Endothelial cell of umbilical vein (primary cell): ENCODE measurements around the gene RAB3IL1. TPM values are rescaled to one million over a fixed set of nuclear protein-coding genes. Genes with fewer than 3 reads are reported as not detected.

Experiments used
- BruUV-seq: library from RNA; stranded (reverse); fragments of 400-500 nt; replicated peaks from 2 replicates; lab custom pipeline; 2021; lab: Mats Ljungman, UMichigan
- CTCF ChIA-PET: fragments of 300-600, 350-600 bp; sonication (Branson Sonifier 250); formaldehyde crosslinking; loops from one replicate; lab custom pipeline; 2021; ENCODE audit warnings: antibody characterized with exemption, inconsistent platforms; lab: Charles Lee
- POLR2A ChIA-PET: fragments of 300-600, 350-600 bp; sonication (Branson Sonifier 250); formaldehyde crosslinking; loops from one replicate; lab custom pipeline; 2021; ENCODE audit warnings: antibody characterized with exemption, inconsistent platforms; lab: Charles Lee
- DNase-seq: peaks from one replicate; pipeline ENCODE4 v3.0.0-alpha.2; 2011; ENCODE audit warnings: low read depth, low spot score
- FAIRE-seq: peaks from 2 replicates; lab custom pipeline; 2011; peaks lifted over from hg19 to GRCh38; lab: Jason Lieb, UNC
- H2AFZ ChIP-seq: 2 replicates; pipeline ENCODE4 v1.6.0; 2012; ENCODE audit warnings: low read depth, low read length, control low read depth, inconsistent platforms
- H3K27ac ChIP-seq: 2 replicates; pipeline ENCODE4 v1.5.1; 2011; ENCODE audit warnings: low read depth, mild to moderate bottlenecking, control low read depth, low read length, moderate library complexity; ENCODE audit not compliant: insufficient read depth
- H3K27me3 ChIP-seq, 2 experiments: 2 replicates each; pipeline versions ENCODE4 v1.6.0 to v1.6.1; 2011; ENCODE audit warnings: low read length in 2 of 2, mixed read lengths in 1 of 2; ENCODE audit not compliant: control insufficient read depth in 2 of 2, insufficient read depth in 2 of 2
- H3K36me3 ChIP-seq, 2 experiments: 2 replicates in 1 of 2; 3 replicates in 1 of 2; pipeline ENCODE4 v1.5.1; 2011; ENCODE audit warnings: low read length in 2 of 2, mild to moderate bottlenecking in 1 of 2, moderate library complexity in 1 of 2; ENCODE audit not compliant: control insufficient read depth in 2 of 2, insufficient read depth in 2 of 2; ENCODE audit errors: extremely low read depth in 1 of 2
- H3K4me1 ChIP-seq: 3 replicates; pipeline ENCODE4 v1.5.1; 2011; ENCODE audit warnings: mild to moderate bottlenecking, low read length; ENCODE audit not compliant: control insufficient read depth, insufficient read depth; ENCODE audit errors: extremely low read depth
- H3K4me2 ChIP-seq: 2 replicates; pipeline ENCODE4 v1.6.1; 2011; ENCODE audit warnings: low read length, control low read depth, mixed read lengths; ENCODE audit not compliant: insufficient read depth
- H3K4me3 ChIP-seq, 3 experiments: fragments of 200-600 bp in 1 of 3; sonication (generic), shearing (Covaris generic) in 1 of 3; replicated peaks in 1 of 3; 2 replicates each; pipeline ENCODE4 v1.5.1; 2011 to 2016; ENCODE audit warnings: control low read depth in 3 of 3, low read length in 3 of 3, mild to moderate bottlenecking in 2 of 3, inconsistent platforms in 1 of 3, low read depth in 1 of 3, moderate library complexity in 1 of 3; ENCODE audit not compliant: insufficient read depth in 1 of 3
- H3K79me2 ChIP-seq: 2 replicates; pipeline ENCODE4 v1.6.0; 2012; ENCODE audit warnings: low read length, inconsistent platforms; ENCODE audit not compliant: control insufficient read depth, insufficient read depth
- H3K9ac ChIP-seq: replicated peaks from 2 replicates; pipeline ENCODE3; 2011; ENCODE audit warnings: low read length, control low read depth; ENCODE audit not compliant: insufficient read depth; ENCODE audit errors: extremely low read depth
- H3K9me1 ChIP-seq: replicated peaks from 3 replicates; pipeline ENCODE4 v1.6.0; 2011; ENCODE audit warnings: mild to moderate bottlenecking, low read length; ENCODE audit not compliant: control insufficient read depth, insufficient read depth; ENCODE audit errors: extremely low read depth
- H3K9me3 ChIP-seq: replicated peaks from 2 replicates; pipeline ENCODE4 v1.5.1; 2012; ENCODE audit warnings: low read length, inconsistent platforms; ENCODE audit not compliant: control insufficient read depth, insufficient read depth
- H4K20me1 ChIP-seq: replicated peaks from 2 replicates; pipeline ENCODE3; 2011; ENCODE audit warnings: mild to moderate bottlenecking, low read length; ENCODE audit not compliant: control insufficient read depth, insufficient read depth; ENCODE audit errors: extremely low read depth
- CTCF ChIP-seq, 2 donors: IDR thresholded peaks; 1 replicate in 1 of 2; 2 replicates in 1 of 2; pipeline ENCODE4 v1.5.1; 2011; ENCODE audit warnings: low read length in 2 of 2, mild to moderate bottlenecking in 2 of 2, moderate library complexity in 2 of 2, control low read depth in 1 of 2, inconsistent platforms in 1 of 2, low read depth in 1 of 2; ENCODE audit not compliant: insufficient read depth in 1 of 2; ENCODE audit errors: extremely low read depth in 1 of 2
- EZH2 ChIP-seq: IDR thresholded peaks from 2 replicates; pipeline ENCODE4 v1.6.1; 2012; ENCODE audit warnings: borderline replicate concordance, low read depth, mild to moderate bottlenecking, moderate library complexity, low read length, inconsistent platforms; ENCODE audit not compliant: severe bottlenecking
- FOS ChIP-seq: IDR thresholded peaks from 2 replicates; pipeline ENCODE4 v1.6.1; 2011; ENCODE audit warnings: mild to moderate bottlenecking, low read length, moderate library complexity, borderline replicate concordance; ENCODE audit not compliant: insufficient read depth
- GATA2 ChIP-seq: IDR thresholded peaks from 2 replicates; pipeline ENCODE4 v1.7.0; 2011; ENCODE audit warnings: low read depth, mild to moderate bottlenecking, moderate library complexity, mixed read lengths, low read length; ENCODE audit not compliant: insufficient read length, insufficient read depth
- JUN ChIP-seq: IDR thresholded peaks from 2 replicates; pipeline ENCODE4 v1.6.1; 2011; ENCODE audit warnings: borderline replicate concordance, low read depth; ENCODE audit not compliant: insufficient read length, insufficient read depth
- MAX ChIP-seq: IDR thresholded peaks from 2 replicates; pipeline ENCODE4 v1.6.1; 2011; ENCODE audit not compliant: insufficient read depth, insufficient read length
- MYC ChIP-seq: IDR thresholded peaks from one replicate; pipeline ENCODE4 v1.6.1; 2011; ENCODE audit warnings: mild to moderate bottlenecking, low read depth, low read length
- POLR2A ChIP-seq: IDR thresholded peaks from 2 replicates; pipeline ENCODE4 v1.6.1; 2012; ENCODE audit warnings: low read depth, mild to moderate bottlenecking, control low read depth, low read length
- POLR2AphosphoS5 ChIP-seq: IDR thresholded peaks from 2 replicates; pipeline ENCODE4 v1.6.1; 2012; ENCODE audit warnings: low read depth, mild to moderate bottlenecking, control low read depth, low read length, moderate library complexity; ENCODE audit not compliant: insufficient read depth
- dilution Hi-C: fragments of 300-500 bp; cut with MboI; formaldehyde crosslinking; loops from one replicate; pipeline ENCODE4 v1.15.0; 2019; ENCODE audit warnings: low sequenced_read_pairs; ENCODE audit not compliant: extremely low pct_ligation_motif_present
- intact Hi-C: fragments of 100-400 bp; cut with micrococcal nuclease; formaldehyde crosslinking; loops from one replicate; pipeline ENCODE4 v1.10.0; 2022
- polyA plus RNA-seq, 4 experiments: library from polyadenylated mRNA; depleted of rRNA in 3 of 4; stranded (reverse) in 3 of 4; unstranded in 1 of 4; fragments of >200 nt; gene quantifications; 2 replicates each; pipeline versions ENCODE4 v1.2.1 to v1.2.3, GENCODE V29; 2011 to 2012; ENCODE audit warnings: missing spikeins in 1 of 4
- total RNA-seq: library from RNA; stranded (reverse); gene quantifications from 2 replicates; pipeline ENCODE4 v1.2.3, GENCODE V29; 2021

Gene RAB3IL1
- total and polyA plus RNA-seq, 2 donors (not counting 3 experiments of a cell fraction or from before 2014, with no cell fraction given) = 1.8 to 3.6 TPM

- Histone ChIP-seq H3K27ac (no peak overlapping the region), H3K4me3 (peak overlapping the region in 1 of 3 experiments; percentile 70), H4K20me1 (no peaks in the 10 kb centered on the region), H3K9ac (no peak overlapping the region), H3K9me3 (no peaks in the 10 kb centered on the region), H3K36me3 (no peaks in the 10 kb centered on the region), H3K4me2 (peak overlapping the region; percentile 51), H3K27me3 (no peaks in the 10 kb centered on the region), H3K79me2 (peaks cover 30% of the 10 kb centered on the region), H3K9me1 (no peaks in the 10 kb centered on the region), H2AFZ (no peak overlapping the region), H3K4me1 (peaks cover 31% of the 10 kb centered on the region)
- FAIRE-seq = no peak
- ChIA-PET CTCF (interaction anchor here (0.5 to 2.6 kb wide), 6 partner anchors 11 to 216 kb away, joined by 3 to 13 read pairs (median 12); no protein-coding TSS in a partner anchor), POLR2A (no interaction called here)
- TF ChIP-seq MAX = no peak
- TF ChIP-seq CTCF (IDR thresholded peaks at IDR 0.05; ENCODE audit: extremely low read depth in 1 of 2, insufficient read depth in 1 of 2, low read depth in 1 of 2, low read length in 2 of 2) = peak in 1 of 2 donors; percentile 18
- dilution Hi-C loops (no loop called here), intact Hi-C loops (no loop called here)
- no peak for DNase-seq
- no TSS peak for BruUV-seq
Measured at GRCh38 chr11:61892085-61892370, 25.3 kb downstream of the RAB3IL1 start.

GRCh38 chr11:61891331-61892084 is 25.9 kb downstream of the RAB3IL1 start, which contains the start of gene FADS3:
FADS3 (minus strand) TSS chr11:61891545; CDS start chr11:61891381, 164 bp downstream.
- no TSS peak for BruUV-seq
- H3K9me1 ChIP-seq = no peaks in the 10 kb centered on the region
- H3K4me1 ChIP-seq = peaks cover 32% of the 10 kb centered on the region
- TF ChIP-seq POLR2A = peak; percentile 78
- no peak for TF ChIP-seq MYC
- peak; percentile 74 for TF ChIP-seq POLR2AphosphoS5
- no peak for TF ChIP-seq FOS
- no peak for TF ChIP-seq MAX
- TF ChIP-seq EZH2 = no peak
- no peak for TF ChIP-seq CTCF (IDR thresholded peaks at IDR 0.05; ENCODE audit: extremely low read depth in 1 of 2, insufficient read depth in 1 of 2, low read depth in 1 of 2, low read length in 2 of 2)
- no peak for TF ChIP-seq JUN
- no peak for TF ChIP-seq GATA2
- peaks cover 36% of the 10 kb centered on the region for H3K79me2 ChIP-seq
- H3K27me3 ChIP-seq = no peaks in the 10 kb centered on the region
- intact Hi-C loops (loop anchor here (2.0 kb wide), 3 partner anchors 57 to 99 kb away; partner anchors contain the start of genes FEN1, FTH1 and TMEM258), dilution Hi-C loops (no loop called here)
- H4K20me1 ChIP-seq = no peaks in the 10 kb centered on the region
- peak; percentile 81 for DNase-seq
- no peaks in the 10 kb centered on the region for H3K9me3 ChIP-seq
- H3K36me3 ChIP-seq = no peaks in the 10 kb centered on the region
- peak; percentile 85 for FAIRE-seq
- ChIA-PET POLR2A (no interaction called here), CTCF (interaction anchor here (0.5 to 2.6 kb wide), 6 partner anchors 7 to 190 kb away, joined by 3 to 12 read pairs (median 4); no protein-coding TSS in a partner anchor)
- H2AFZ ChIP-seq = peak within 1 kb of the TSS; percentile 83
- H3K4me3 ChIP-seq = peak within 1 kb of the TSS; percentile 41 to 70 (median 70)
- peak within 1 kb of the TSS; percentile 87 for H3K4me2 ChIP-seq
- peak within 1 kb of the TSS; percentile 75 for H3K9ac ChIP-seq
- peak within 1 kb of the TSS; percentile 58 for H3K27ac ChIP-seq
